Endothelial cell of umbilical vein (primary cell): ENCODE results near the gene OR2D2. TPM values are rescaled to one million over a fixed set of nuclear protein-coding genes. Genes with fewer than 3 reads are reported as not detected.

ENCODE experiments used
- BruUV-seq: library from RNA; stranded (reverse); fragments of 400-500 nt; replicated peaks from 2 replicates; lab custom pipeline; 2021; lab: Mats Ljungman, UMichigan
- CTCF ChIA-PET: fragments of 300-600, 350-600 bp; sonication (Branson Sonifier 250); formaldehyde crosslinking; loops from one replicate; lab custom pipeline; 2021; ENCODE audit warnings: antibody characterized with exemption, inconsistent platforms; lab: Charles Lee
- POLR2A ChIA-PET: fragments of 300-600, 350-600 bp; sonication (Branson Sonifier 250); formaldehyde crosslinking; loops from one replicate; lab custom pipeline; 2021; ENCODE audit warnings: antibody characterized with exemption, inconsistent platforms; lab: Charles Lee
- DNase-seq: peaks from one replicate; pipeline ENCODE4 v3.0.0-alpha.2; 2011; ENCODE audit warnings: low read depth, low spot score
- FAIRE-seq: peaks from 2 replicates; lab custom pipeline; 2011; peaks lifted over from hg19 to GRCh38; lab: Jason Lieb, UNC
- H2AFZ ChIP-seq: 2 replicates; pipeline ENCODE4 v1.6.0; 2012; ENCODE audit warnings: low read depth, low read length, control low read depth, inconsistent platforms
- H3K27ac ChIP-seq: 2 replicates; pipeline ENCODE4 v1.5.1; 2011; ENCODE audit warnings: low read depth, mild to moderate bottlenecking, control low read depth, low read length, moderate library complexity; ENCODE audit not compliant: insufficient read depth
- H3K27me3 ChIP-seq, 2 experiments: 2 replicates each; pipeline versions ENCODE4 v1.6.0 to v1.6.1; 2011; ENCODE audit warnings: low read length in 2 of 2, mixed read lengths in 1 of 2; ENCODE audit not compliant: control insufficient read depth in 2 of 2, insufficient read depth in 2 of 2
- H3K36me3 ChIP-seq, 2 experiments: 2 replicates in 1 of 2; 3 replicates in 1 of 2; pipeline ENCODE4 v1.5.1; 2011; ENCODE audit warnings: low read length in 2 of 2, mild to moderate bottlenecking in 1 of 2, moderate library complexity in 1 of 2; ENCODE audit not compliant: control insufficient read depth in 2 of 2, insufficient read depth in 2 of 2; ENCODE audit errors: extremely low read depth in 1 of 2
- H3K4me1 ChIP-seq: 3 replicates; pipeline ENCODE4 v1.5.1; 2011; ENCODE audit warnings: mild to moderate bottlenecking, low read length; ENCODE audit not compliant: control insufficient read depth, insufficient read depth; ENCODE audit errors: extremely low read depth
- H3K4me2 ChIP-seq: 2 replicates; pipeline ENCODE4 v1.6.1; 2011; ENCODE audit warnings: low read length, control low read depth, mixed read lengths; ENCODE audit not compliant: insufficient read depth
- H3K4me3 ChIP-seq, 3 experiments: fragments of 200-600 bp in 1 of 3; sonication (generic), shearing (Covaris generic) in 1 of 3; replicated peaks in 1 of 3; 2 replicates each; pipeline ENCODE4 v1.5.1; 2011 to 2016; ENCODE audit warnings: control low read depth in 3 of 3, low read length in 3 of 3, mild to moderate bottlenecking in 2 of 3, inconsistent platforms in 1 of 3, low read depth in 1 of 3, moderate library complexity in 1 of 3; ENCODE audit not compliant: insufficient read depth in 1 of 3
- H3K79me2 ChIP-seq: 2 replicates; pipeline ENCODE4 v1.6.0; 2012; ENCODE audit warnings: low read length, inconsistent platforms; ENCODE audit not compliant: control insufficient read depth, insufficient read depth
- H3K9ac ChIP-seq: replicated peaks from 2 replicates; pipeline ENCODE3; 2011; ENCODE audit warnings: low read length, control low read depth; ENCODE audit not compliant: insufficient read depth; ENCODE audit errors: extremely low read depth
- H3K9me1 ChIP-seq: replicated peaks from 3 replicates; pipeline ENCODE4 v1.6.0; 2011; ENCODE audit warnings: mild to moderate bottlenecking, low read length; ENCODE audit not compliant: control insufficient read depth, insufficient read depth; ENCODE audit errors: extremely low read depth
- H3K9me3 ChIP-seq: replicated peaks from 2 replicates; pipeline ENCODE4 v1.5.1; 2012; ENCODE audit warnings: low read length, inconsistent platforms; ENCODE audit not compliant: control insufficient read depth, insufficient read depth
- H4K20me1 ChIP-seq: replicated peaks from 2 replicates; pipeline ENCODE3; 2011; ENCODE audit warnings: mild to moderate bottlenecking, low read length; ENCODE audit not compliant: control insufficient read depth, insufficient read depth; ENCODE audit errors: extremely low read depth
- CTCF ChIP-seq, 2 donors: IDR thresholded peaks; 1 replicate in 1 of 2; 2 replicates in 1 of 2; pipeline ENCODE4 v1.5.1; 2011; ENCODE audit warnings: low read length in 2 of 2, mild to moderate bottlenecking in 2 of 2, moderate library complexity in 2 of 2, control low read depth in 1 of 2, inconsistent platforms in 1 of 2, low read depth in 1 of 2; ENCODE audit not compliant: insufficient read depth in 1 of 2; ENCODE audit errors: extremely low read depth in 1 of 2
- EZH2 ChIP-seq: IDR thresholded peaks from 2 replicates; pipeline ENCODE4 v1.6.1; 2012; ENCODE audit warnings: borderline replicate concordance, low read depth, mild to moderate bottlenecking, moderate library complexity, low read length, inconsistent platforms; ENCODE audit not compliant: severe bottlenecking
- FOS ChIP-seq: IDR thresholded peaks from 2 replicates; pipeline ENCODE4 v1.6.1; 2011; ENCODE audit warnings: mild to moderate bottlenecking, low read length, moderate library complexity, borderline replicate concordance; ENCODE audit not compliant: insufficient read depth
- GATA2 ChIP-seq: IDR thresholded peaks from 2 replicates; pipeline ENCODE4 v1.7.0; 2011; ENCODE audit warnings: low read depth, mild to moderate bottlenecking, moderate library complexity, mixed read lengths, low read length; ENCODE audit not compliant: insufficient read length, insufficient read depth
- JUN ChIP-seq: IDR thresholded peaks from 2 replicates; pipeline ENCODE4 v1.6.1; 2011; ENCODE audit warnings: borderline replicate concordance, low read depth; ENCODE audit not compliant: insufficient read length, insufficient read depth
- MAX ChIP-seq: IDR thresholded peaks from 2 replicates; pipeline ENCODE4 v1.6.1; 2011; ENCODE audit not compliant: insufficient read depth, insufficient read length
- MYC ChIP-seq: IDR thresholded peaks from one replicate; pipeline ENCODE4 v1.6.1; 2011; ENCODE audit warnings: mild to moderate bottlenecking, low read depth, low read length
- POLR2A ChIP-seq: IDR thresholded peaks from 2 replicates; pipeline ENCODE4 v1.6.1; 2012; ENCODE audit warnings: low read depth, mild to moderate bottlenecking, control low read depth, low read length
- POLR2AphosphoS5 ChIP-seq: IDR thresholded peaks from 2 replicates; pipeline ENCODE4 v1.6.1; 2012; ENCODE audit warnings: low read depth, mild to moderate bottlenecking, control low read depth, low read length, moderate library complexity; ENCODE audit not compliant: insufficient read depth
- dilution Hi-C: fragments of 300-500 bp; cut with MboI; formaldehyde crosslinking; loops from one replicate; pipeline ENCODE4 v1.15.0; 2019; ENCODE audit warnings: low sequenced_read_pairs; ENCODE audit not compliant: extremely low pct_ligation_motif_present
- intact Hi-C: fragments of 100-400 bp; cut with micrococcal nuclease; formaldehyde crosslinking; loops from one replicate; pipeline ENCODE4 v1.10.0; 2022
- polyA plus RNA-seq, 4 experiments: library from polyadenylated mRNA; depleted of rRNA in 3 of 4; stranded (reverse) in 3 of 4; unstranded in 1 of 4; fragments of >200 nt; gene quantifications; 2 replicates each; pipeline versions ENCODE4 v1.2.1 to v1.2.3, GENCODE V29; 2011 to 2012; ENCODE audit warnings: missing spikeins in 1 of 4
- total RNA-seq: library from RNA; stranded (reverse); gene quantifications from 2 replicates; pipeline ENCODE4 v1.2.3, GENCODE V29; 2021

OR2D2 gene
- total and polyA plus RNA-seq, 2 donors (not counting 3 experiments of a cell fraction or from before 2014, with no cell fraction given): 0.08 to 0.31 TPM

DNA sequence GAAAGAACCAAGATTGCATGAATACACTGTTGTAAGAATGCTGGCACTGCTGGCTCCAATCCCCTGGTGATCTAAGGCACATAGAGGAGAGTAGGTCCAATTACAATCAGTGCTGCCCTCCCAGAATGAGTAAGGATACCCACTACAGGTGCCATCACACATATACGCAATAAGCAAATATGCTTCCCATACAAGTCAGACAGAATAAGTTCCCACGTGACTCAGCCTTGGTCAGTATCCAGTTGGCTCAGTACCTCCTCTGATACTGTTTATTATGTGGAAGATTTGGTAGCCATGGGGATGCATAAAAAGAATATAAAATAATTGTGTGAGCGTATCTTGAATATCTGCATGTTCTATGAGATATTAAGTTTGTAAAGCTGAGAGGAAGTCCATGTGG lies 19.6 kb upstream of the OR2D2 start:
- Histone ChIP-seq H3K27ac (no peak overlapping the region), H2AFZ (no peak overlapping the region), H3K9me3 (no peaks in the 10 kb centered on the region), H3K36me3 (no peaks in the 10 kb centered on the region), H3K9me1 (no peaks in the 10 kb centered on the region), H3K4me3 (no peak overlapping the region), H3K9ac (no peak overlapping the region), H3K27me3 (no peaks in the 10 kb centered on the region), H3K79me2 (no peaks in the 10 kb centered on the region), H3K4me1 (peaks cover 7% of the 10 kb centered on the region), H4K20me1 (no peaks in the 10 kb centered on the region), H3K4me2 (peak overlapping the region; percentile 51)
- FAIRE-seq (no peak), DNase-seq (peak; percentile 68)
- ChIA-PET POLR2A (no interaction called here), CTCF (interaction anchor here (1.7 kb wide), 1 partner anchor 14 kb away, joined by 5 read pairs; the partner anchor contains the start of gene ZNF215)
- dilution Hi-C loops: no loop called here
- BruUV-seq: no TSS peak
- TF ChIP-seq GATA2 (no peak), MAX (no peak), MYC (no peak), EZH2 (no peak), JUN (no peak), POLR2A (no peak), FOS (no peak), CTCF (IDR thresholded peaks at IDR 0.05; ENCODE audit: extremely low read depth in 1 of 2, insufficient read depth in 1 of 2, low read depth in 1 of 2, low read length in 2 of 2) (no peak), POLR2AphosphoS5 (no peak)
- intact Hi-C loops: loop anchor here (5.0 kb wide), 1 partner anchor 110 kb away; the partner anchor contains the start of genes NLRP14 and ZNF214
